Measurements from ENCODE around the gene ARID3B. TPM values are rescaled to one million over a fixed set of nuclear protein-coding genes. Genes with fewer than 3 reads are reported as not detected.

Gene ARID3B
- total RNA-seq, 1 donor from 2014 or later = 2.0 TPM

- H3K4me3 ChIP-seq = no peak overlapping the region
- no peaks in the 10 kb centered on the region for H3K27me3 ChIP-seq (ENCODE audit: low read depth)
- H3K27ac ChIP-seq (replicated peaks) = peak overlapping the region; percentile 97
- no peaks in the 10 kb centered on the region for H3K9me3 ChIP-seq (replicated peaks)
- TF ChIP-seq CTCF (IDR thresholded peaks at IDR 0.05; ENCODE audit: borderline replicate concordance) = no peak
- H3K4me1 ChIP-seq = peaks cover 64% of the 10 kb centered on the region
- intact Hi-C loops (cut with micrococcal nuclease) = loop anchor here (10.0 kb wide), 1 partner anchor 69 kb away; the partner anchor contains the start of gene ARID3B
- DNase-seq = no peak
- H3K36me3 ChIP-seq = no peaks in the 10 kb centered on the region
Observed at GRCh38 chr15:74613089-74613952, 72.3 kb downstream of the ARID3B start.

GRCh38 chr15:74613953-74614743 lies 73.1 kb downstream of the ARID3B start:
- TF ChIP-seq CTCF (IDR thresholded peaks at IDR 0.05; ENCODE audit: borderline replicate concordance) = no peak
- no peaks in the 10 kb centered on the region for H3K27me3 ChIP-seq (ENCODE audit: low read depth)
- DNase-seq = no peak
- no peaks in the 10 kb centered on the region for H3K9me3 ChIP-seq (replicated peaks)
- peak overlapping the region; percentile 87 for H3K4me3 ChIP-seq
- intact Hi-C loops (cut with micrococcal nuclease) = loop anchor here (10.0 kb wide), 1 partner anchor 69 kb away; the partner anchor contains the start of gene ARID3B
- peaks cover 72% of the 10 kb centered on the region for H3K4me1 ChIP-seq
- peak overlapping the region; percentile 97 for H3K27ac ChIP-seq (replicated peaks)
- peaks cover 2% of the 10 kb centered on the region for H3K36me3 ChIP-seq

GRCh38 chr15:74614744-74615507 lies 73.9 kb downstream of the ARID3B start:
- Histone ChIP-seq H3K36me3 (peaks cover 10% of the 10 kb centered on the region), H3K4me1 (peaks cover 74% of the 10 kb centered on the region), H3K27ac (replicated peaks) (peak overlapping the region; percentile 97), H3K4me3 (peak overlapping the region; percentile 87), H3K9me3 (replicated peaks) (no peaks in the 10 kb centered on the region), H3K27me3 (ENCODE audit: low read depth) (no peaks in the 10 kb centered on the region)
- no peak for TF ChIP-seq CTCF (IDR thresholded peaks at IDR 0.05; ENCODE audit: borderline replicate concordance)
- intact Hi-C loops (cut with micrococcal nuclease) = loop anchor here (10.0 kb wide), 1 partner anchor 70 kb away; the partner anchor contains the start of gene ARID3B
- DNase-seq = peak; percentile 90

GRCh38 chr15:74615508-74616365 lies 74.7 kb downstream of the ARID3B start, which contains the start of gene CLK3:
TSS of gene CLK3 (plus strand) at chr15:74615836. CDS start at chr15:74619197, 3,361 bp downstream.
- peak within 1 kb of the TSS; percentile 97 for H3K27ac ChIP-seq (replicated peaks)
- peak within 1 kb of the TSS; percentile 87 for H3K4me3 ChIP-seq
- peak; percentile 97 for DNase-seq
- no peaks in the 10 kb centered on the region for H3K27me3 ChIP-seq (ENCODE audit: low read depth)
- H3K36me3 ChIP-seq = peaks cover 18% of the 10 kb centered on the region
- no peaks in the 10 kb centered on the region for H3K9me3 ChIP-seq (replicated peaks)
- TF ChIP-seq CTCF (IDR thresholded peaks at IDR 0.05; ENCODE audit: borderline replicate concordance) = no peak
- intact Hi-C loops (cut with micrococcal nuclease) = loop anchor here (10.0 kb wide), 1 partner anchor 71 kb away; the partner anchor contains the start of gene ARID3B
- peaks cover 74% of the 10 kb centered on the region for H3K4me1 ChIP-seq

All from left ventricle myocardium inferior (tissue), 1 donor.